Fibroblast of lung (primary cell): ENCODE measurements around the gene LCE5A.

Experiments
- CTCF ChIP-seq, 2 donors: IDR thresholded peaks in 1 of 2; conservative IDR thresholded peaks in 1 of 2; 1 replicate in 1 of 2; 2 replicates in 1 of 2; pipeline ENCODE4 v1.5.1; 2011 to 2012; ENCODE audit warnings: low read length in 2 of 2, control low read depth in 1 of 2, inconsistent platforms in 1 of 2, low read depth in 1 of 2, mild to moderate bottlenecking in 1 of 2
- EZH2 ChIP-seq: IDR thresholded peaks from 2 replicates; pipeline ENCODE4 v1.5.1; 2012; ENCODE audit warnings: low read length, control low read depth, mild to moderate bottlenecking; ENCODE audit errors: missing control alignments

- no peak for TF ChIP-seq CTCF (conservative IDR thresholded peaks at IDR 0.05 in 1 of 2, IDR thresholded peaks at IDR 0.05 in 1 of 2; ENCODE audit: low read depth in 1 of 2, low read length in 2 of 2)
- TF ChIP-seq EZH2: no peak
Measured at GRCh38 chr1:152511596-152511995, 993 bp downstream of the LCE5A start.
